SH-SY5Y (cell line): ENCODE data around the gene APBA1.

ENCODE experiments used
- GATA2 ChIP-seq: IDR thresholded peaks from 2 replicates; pipeline ENCODE4 v1.6.1; 2011; ENCODE audit warnings: mild to moderate bottlenecking, low read depth, low read length
- GATA3 ChIP-seq: IDR thresholded peaks from 2 replicates; pipeline ENCODE4 v1.6.1; 2011; ENCODE audit warnings: low read depth, mild to moderate bottlenecking, low read length, moderate library complexity

GRCh38 chr9:69719983-69720382, 47.8 kb upstream of the APBA1 start:
- TF ChIP-seq GATA2 = no peak
- no peak for TF ChIP-seq GATA3
